H9 (cell line): ENCODE data around the gene DQX1. TPM values are rescaled to one million over a fixed set of nuclear protein-coding genes. Genes with fewer than 3 reads are reported as not detected.
A peak's percentile ranks its signal among the peaks of the same experiment; 100 is the strongest.

Experiments
- DNase-seq: peaks from one replicate; pipeline ENCODE4 v3.0.0-alpha.2; 2017
- H2AFZ ChIP-seq: one replicate; pipeline ENCODE4 v1.6.1; 2013; ENCODE audit warnings: mild to moderate bottlenecking, low read length, control low read depth, moderate library complexity
- H2AK5ac ChIP-seq: 2 replicates; pipeline ENCODE4 v1.6.1; 2013; ENCODE audit warnings: low read length, control low read depth, mixed read lengths; ENCODE audit not compliant: insufficient read length
- H2BK120ac ChIP-seq: one replicate; pipeline ENCODE4 v1.6.1; 2013; ENCODE audit warnings: low read depth, mild to moderate bottlenecking, low read length, control low read depth, inconsistent platforms; ENCODE audit not compliant: poor library complexity, severe bottlenecking
- H2BK12ac ChIP-seq: 2 replicates; pipeline ENCODE4 v1.6.1; 2013; ENCODE audit warnings: low read length, control low read depth, mixed read lengths, low read depth; ENCODE audit not compliant: insufficient read length
- H2BK15ac ChIP-seq: 2 replicates; pipeline ENCODE4 v1.6.1; 2013; ENCODE audit warnings: low read depth, low read length, control low read depth
- H2BK20ac ChIP-seq: one replicate; pipeline ENCODE4 v1.6.1; 2013; ENCODE audit warnings: low read depth, mild to moderate bottlenecking, low read length, control low read depth, inconsistent platforms; ENCODE audit not compliant: poor library complexity, severe bottlenecking
- H2BK5ac ChIP-seq: 2 replicates; pipeline ENCODE4 v1.6.1; 2013; ENCODE audit warnings: low read length, control low read depth, mixed read lengths; ENCODE audit not compliant: insufficient read length
- H3K14ac ChIP-seq: 2 replicates; pipeline ENCODE4 v1.6.1; 2013; ENCODE audit warnings: low read length, control low read depth; ENCODE audit not compliant: insufficient read depth
- H3K18ac ChIP-seq: 2 replicates; pipeline ENCODE4 v1.6.1; 2013; ENCODE audit warnings: low read depth, mild to moderate bottlenecking, mixed read lengths, low read length, control low read depth; ENCODE audit not compliant: insufficient read length
- H3K23ac ChIP-seq: 2 replicates; pipeline ENCODE4 v1.6.1; 2013; ENCODE audit warnings: low read length, control low read depth, mixed read lengths, low read depth; ENCODE audit not compliant: insufficient read length
- H3K23me2 ChIP-seq: 2 replicates; pipeline ENCODE4 v1.6.1; 2013; ENCODE audit warnings: low read depth, mild to moderate bottlenecking, mixed read lengths, low read length, control low read depth; ENCODE audit not compliant: insufficient read length, poor library complexity, severe bottlenecking
- H3K27ac ChIP-seq: 2 replicates; pipeline ENCODE4 v1.5.1; 2013; ENCODE audit warnings: low read length, control low read depth, mixed read lengths, low read depth; ENCODE audit not compliant: insufficient read length
- H3K27me3 ChIP-seq: 2 replicates; pipeline ENCODE4 v1.6.1; 2013; ENCODE audit warnings: low read length, control low read depth, inconsistent platforms; ENCODE audit not compliant: insufficient read depth
- H3K4ac ChIP-seq: 2 replicates; pipeline ENCODE4 v1.6.1; 2013; ENCODE audit warnings: low read depth, mild to moderate bottlenecking, control low read depth, inconsistent platforms, low read length, moderate library complexity
- H3K4me1 ChIP-seq: 2 replicates; pipeline ENCODE4 v1.6.1; 2013; ENCODE audit warnings: low read length, control low read depth, inconsistent platforms; ENCODE audit not compliant: insufficient read depth
- H3K4me2 ChIP-seq: 2 replicates; pipeline ENCODE4 v1.6.1; 2013; ENCODE audit warnings: low read length, control low read depth, mixed read lengths; ENCODE audit not compliant: insufficient read length, insufficient read depth
- H3K56ac ChIP-seq: 2 replicates; pipeline ENCODE4 v1.6.1; 2013; ENCODE audit warnings: low read depth, mild to moderate bottlenecking, mixed read lengths, low read length, control low read depth; ENCODE audit not compliant: insufficient read length
- H3K79me1 ChIP-seq: 2 replicates; pipeline ENCODE4 v1.6.1; 2013; ENCODE audit warnings: low read depth, mild to moderate bottlenecking, moderate library complexity, low read length, control low read depth, inconsistent platforms; ENCODE audit not compliant: insufficient read depth, poor library complexity, severe bottlenecking
- H3K79me2 ChIP-seq: 2 replicates; pipeline ENCODE4 v1.6.1; 2013; ENCODE audit warnings: low read length, control low read depth, inconsistent platforms; ENCODE audit not compliant: insufficient read depth
- H3K9ac ChIP-seq: 2 replicates; pipeline ENCODE4 v1.6.1; 2013; ENCODE audit warnings: low read length, control low read depth, mixed read lengths; ENCODE audit not compliant: insufficient read length; ENCODE audit errors: extremely low read depth
- H3K9me3 ChIP-seq: one replicate; pipeline ENCODE4 v1.6.1; 2013; ENCODE audit warnings: low read depth, low read length, inconsistent platforms; ENCODE audit not compliant: control insufficient read depth
- H3T11ph ChIP-seq: one replicate; pipeline ENCODE4 v1.6.1; 2013; ENCODE audit warnings: mild to moderate bottlenecking, low read length, control low read depth, inconsistent platforms
- H4K20me1 ChIP-seq: one replicate; pipeline ENCODE4 v1.6.1; 2013; ENCODE audit not compliant: control insufficient read depth, insufficient read length, insufficient read depth
- H4K5ac ChIP-seq: 2 replicates; pipeline ENCODE4 v1.6.1; 2013; ENCODE audit warnings: low read depth, mild to moderate bottlenecking, mixed read lengths, low read length, control low read depth; ENCODE audit not compliant: insufficient read length
- H4K8ac ChIP-seq: replicated peaks from 2 replicates; pipeline ENCODE4 v1.6.1; 2013; ENCODE audit warnings: low read length, control low read depth, mixed read lengths, low read depth; ENCODE audit not compliant: insufficient read length
- H4K91ac ChIP-seq: 2 replicates; pipeline ENCODE4 v1.6.1; 2013; ENCODE audit warnings: low read depth, mild to moderate bottlenecking, moderate library complexity, mixed read lengths, low read length, control low read depth; ENCODE audit not compliant: insufficient read length
- H3K27ac Mint-ChIP-seq, 3 experiments: 2 replicates in 2 of 3; 3 replicates in 1 of 3; pipeline ENCODE4 v1.8.0; 2020 to 2021; ENCODE audit warnings: mixed read lengths in 3 of 3, mild to moderate bottlenecking in 1 of 3, moderate library complexity in 1 of 3
- H3K27me3 Mint-ChIP-seq: 2 replicates; pipeline ENCODE4 v1.8.0; 2021; ENCODE audit warnings: low read depth, mild to moderate bottlenecking, moderate library complexity, mixed read lengths
- H3K36me3 Mint-ChIP-seq, 3 experiments: 2 replicates in 2 of 3; 3 replicates in 1 of 3; pipeline ENCODE4 v1.8.0; 2020 to 2021; ENCODE audit warnings: low read depth in 3 of 3, mixed read lengths in 3 of 3; ENCODE audit not compliant: insufficient read depth in 1 of 3
- H3K4me1 Mint-ChIP-seq, 2 experiments: 2 replicates each; pipeline ENCODE4 v1.8.0; 2020; ENCODE audit warnings: mixed read lengths in 2 of 2
- H3K4me3 Mint-ChIP-seq, 2 experiments: 2 replicates in 1 of 2; 3 replicates in 1 of 2; pipeline ENCODE4 v1.8.0; 2020 to 2021; ENCODE audit warnings: mild to moderate bottlenecking in 2 of 2, mixed read lengths in 2 of 2, moderate library complexity in 1 of 2
- H3K9me3 Mint-ChIP-seq, 2 experiments: 2 replicates in 1 of 2; 3 replicates in 1 of 2; pipeline ENCODE4 v1.8.0; 2020; ENCODE audit warnings: mild to moderate bottlenecking in 2 of 2, mixed read lengths in 2 of 2, moderate library complexity in 1 of 2
- WGBS: extraction: QIAGEN DNeasy Blood & Tissue Kit; methylation state at CpG from one replicate; pipeline ENCODE4 v1.1.7; 2013; ENCODE audit warnings: missing lambda C conversion rate, low lambda C conversion rate, mixed read lengths; ENCODE audit not compliant: insufficient read length; ENCODE audit errors: extremely low coverage; 5-methylcytosine and 5-hydroxymethylcytosine counted together
- total RNA-seq: library from RNA; stranded (reverse); gene quantifications from 2 replicates; pipeline ENCODE4 v1.2.1, GENCODE V29; 2021
- TF ChIP-seq, protein P1 (sequence below): fragments of 200-600 bp; sonication (generic); conservative IDR thresholded peaks from 3 replicates; pipeline ENCODE4 v1.8.0; 2021; ENCODE audit warnings: antibody characterized with exemption, mild to moderate bottlenecking

The DQX1 gene
- total RNA-seq, 1 experiment from 2014 or later, result 0.98 TPM

DNA sequence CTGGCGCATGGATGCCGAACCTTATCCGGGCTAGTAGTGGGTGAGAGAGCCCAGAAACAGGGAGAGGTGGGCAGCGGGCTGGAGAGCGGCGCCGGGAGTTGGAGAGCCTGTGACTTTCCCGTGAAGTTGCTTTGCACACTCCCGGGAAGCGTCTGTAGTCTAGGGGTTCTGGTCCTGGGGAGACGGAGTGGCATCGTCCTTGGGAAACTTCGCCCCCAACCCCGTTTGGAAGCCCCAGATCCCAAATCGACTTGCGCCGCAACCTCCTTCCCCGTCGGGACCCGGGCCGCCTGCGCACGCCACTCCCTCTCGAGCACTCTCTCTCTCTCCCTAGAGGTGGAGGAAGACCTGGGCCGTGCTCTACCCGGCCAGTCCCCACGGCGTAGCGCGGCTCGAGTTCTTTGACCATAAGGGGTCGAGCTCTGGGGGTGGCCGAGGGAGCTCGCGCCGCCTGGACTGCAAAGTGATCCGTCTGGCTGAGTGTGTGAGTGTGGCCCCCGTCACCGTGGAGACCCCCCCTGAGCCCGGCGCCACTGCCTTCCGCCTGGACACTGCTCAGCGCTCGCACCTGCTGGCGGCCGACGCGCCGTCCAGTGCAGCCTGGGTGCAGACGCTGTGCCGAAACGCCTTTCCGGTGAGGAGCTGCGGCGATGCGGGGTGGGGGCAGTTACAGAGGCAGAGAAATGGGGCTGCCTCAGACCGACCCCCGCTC is 28.9 kb upstream of the DQX1 start:
- Histone ChIP-seq H3K4ac (no peak overlapping the region), H3K27ac (no peak overlapping the region), H3K9ac (peak overlapping the region; percentile 32), H2BK12ac (no peak overlapping the region), H3K79me1 (no peaks in the 10 kb centered on the region), H3K9me3 (no peaks in the 10 kb centered on the region), H3K23me2 (peaks cover 20% of the 10 kb centered on the region), H3K4me2 (peak overlapping the region; percentile 63), H3T11ph (no peak overlapping the region), H2AFZ (no peak overlapping the region), H2BK120ac (no peak overlapping the region), H3K18ac (peak overlapping the region; percentile 10), H2BK15ac (no peak overlapping the region), H3K14ac (peak overlapping the region; percentile 61), H2BK5ac (no peak overlapping the region), H4K91ac (no peak overlapping the region), H3K56ac (no peak overlapping the region), H2AK5ac (no peak overlapping the region), H3K23ac (no peak overlapping the region), H2BK20ac (no peak overlapping the region), H4K8ac (no peak overlapping the region), H3K79me2 (no peaks in the 10 kb centered on the region), H4K20me1 (no peaks in the 10 kb centered on the region), H4K5ac (no peak overlapping the region), H3K4me1 (0 out of 2 replicates have a peak, but pooled peaks cover 2% of the 10 kb centered on the region), H3K27me3 (no peaks in the 10 kb centered on the region; the same call in 1 of the 2 replicates)
- Mint-ChIP-seq H3K4me3 (peak overlapping the region; percentile 92 to 93), H3K4me1 (peaks cover 20 to 24% of the 10 kb centered on the region in 2 experiments), H3K9me3 (no peaks in the 10 kb centered on the region), H3K27me3 (peaks cover 51% of the 10 kb centered on the region), H3K27ac (peak overlapping the region in 1 of 3 experiments; percentile 94; a peak in 2 of 7 replicates), H3K36me3 (peaks cover 0 to 23% (median 15%) of the 10 kb centered on the region in 3 experiments; a peak in 6 of 7 replicates)
- TF ChIP-seq, protein P1, sequence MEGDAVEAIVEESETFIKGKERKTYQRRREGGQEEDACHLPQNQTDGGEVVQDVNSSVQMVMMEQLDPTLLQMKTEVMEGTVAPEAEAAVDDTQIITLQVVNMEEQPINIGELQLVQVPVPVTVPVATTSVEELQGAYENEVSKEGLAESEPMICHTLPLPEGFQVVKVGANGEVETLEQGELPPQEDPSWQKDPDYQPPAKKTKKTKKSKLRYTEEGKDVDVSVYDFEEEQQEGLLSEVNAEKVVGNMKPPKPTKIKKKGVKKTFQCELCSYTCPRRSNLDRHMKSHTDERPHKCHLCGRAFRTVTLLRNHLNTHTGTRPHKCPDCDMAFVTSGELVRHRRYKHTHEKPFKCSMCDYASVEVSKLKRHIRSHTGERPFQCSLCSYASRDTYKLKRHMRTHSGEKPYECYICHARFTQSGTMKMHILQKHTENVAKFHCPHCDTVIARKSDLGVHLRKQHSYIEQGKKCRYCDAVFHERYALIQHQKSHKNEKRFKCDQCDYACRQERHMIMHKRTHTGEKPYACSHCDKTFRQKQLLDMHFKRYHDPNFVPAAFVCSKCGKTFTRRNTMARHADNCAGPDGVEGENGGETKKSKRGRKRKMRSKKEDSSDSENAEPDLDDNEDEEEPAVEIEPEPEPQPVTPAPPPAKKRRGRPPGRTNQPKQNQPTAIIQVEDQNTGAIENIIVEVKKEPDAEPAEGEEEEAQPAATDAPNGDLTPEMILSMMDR, result no peak
- no CpG with 5 or more reads among the region's 58 CpGs for WGBS
- peak; percentile 61 for DNase-seq
